GM21526 (cell line): ENCODE results near the gene KRTAP12-1.
"Not testable (repeated sequence)": the region's sequence is repeated elsewhere in the genome, so short reads cannot be mapped to it uniquely, and the experiment has no call there.

Source experiments
- ATAC-seq: cut with Tn5 transposase; IDR thresholded peaks from one replicate; pipeline ENCODE4 v1.9.1; 2021; ENCODE audit warnings: moderate library complexity; ENCODE audit not compliant: unreplicated experiment, low FRiP score

Gene KRTAP12-1

GRCh38 chr21:44671911-44672310, 10.1 kb downstream of the KRTAP12-1 start:
- ATAC-seq: no peak

GRCh38 chr21:44670642-44671432, 11.1 kb downstream of the KRTAP12-1 start:
- ATAC-seq: no peak

GRCh38 chr21:44667612-44668011, 14.4 kb downstream of the KRTAP12-1 start:
- no peak for ATAC-seq

GRCh38 chr21:44666401-44667320, 15.3 kb downstream of the KRTAP12-1 start, which contains the start of gene KRTAP12-2:
Gene KRTAP12-2 (minus strand): TSS chr21:44666927. CDS start chr21:44666886, 41 bp downstream.
- no peak for ATAC-seq

GRCh38 chr21:44664691-44665090, 17.3 kb downstream of the KRTAP12-1 start:
- no peak for ATAC-seq

GRCh38 chr21:44661567-44661966, 20.4 kb downstream of the KRTAP12-1 start:
- not testable (repeated sequence) for ATAC-seq

GRCh38 chr21:44658913-44659595, 22.9 kb downstream of the KRTAP12-1 start:
- ATAC-seq: no peak

GRCh38 chr21:44658541-44658910, 23.4 kb downstream of the KRTAP12-1 start:
- no peak for ATAC-seq

- ATAC-seq: no peak
These were observed 24.1 kb downstream of the KRTAP12-1 start, which contains the start of gene KRTAP12-3 for GRCh38 chr21:44657635-44658540. Gene KRTAP12-3 (plus strand): TSS chr21:44657932. CDS start chr21:44657980, 48 bp downstream.

- no peak for ATAC-seq
These were observed 25.1 kb downstream of the KRTAP12-1 start for GRCh38 chr21:44656868-44657267.

- no peak for ATAC-seq
These were observed 27.3 kb downstream of the KRTAP12-1 start, which contains the start of gene KRTAP12-4 for GRCh38 chr21:44654576-44655175. Gene KRTAP12-4 (minus strand): TSS chr21:44654659. CDS start chr21:44654614, 45 bp downstream.

- ATAC-seq: no peak
These were observed 28.0 kb downstream of the KRTAP12-1 start for GRCh38 chr21:44653656-44654575.

- ATAC-seq: no peak
These were observed 28.8 kb downstream of the KRTAP12-1 start for GRCh38 chr21:44653123-44653522.

- no peak for ATAC-seq
These were observed 30.8 kb downstream of the KRTAP12-1 start for GRCh38 chr21:44650973-44651675.

- no peak for ATAC-seq
These were observed 31.5 kb downstream of the KRTAP12-1 start for GRCh38 chr21:44650265-44650972.

- no peak for ATAC-seq
These were observed 32.4 kb downstream of the KRTAP12-1 start for GRCh38 chr21:44649521-44650100.
